NCI-H510A (cell line): ENCODE data around the gene KLF4.
A peak's percentile ranks its signal among the peaks of the same experiment; 100 is the strongest.

ENCODE experiments used
- DNase-seq: peaks from one replicate; lab custom pipeline; 2025; lab: John Stamatoyannopoulos, UW

KLF4 gene

GRCh38 chr9:107447834-107448233 lies 41.7 kb downstream of the KLF4 start:
- DNase-seq, result peak; percentile 70

DNA sequence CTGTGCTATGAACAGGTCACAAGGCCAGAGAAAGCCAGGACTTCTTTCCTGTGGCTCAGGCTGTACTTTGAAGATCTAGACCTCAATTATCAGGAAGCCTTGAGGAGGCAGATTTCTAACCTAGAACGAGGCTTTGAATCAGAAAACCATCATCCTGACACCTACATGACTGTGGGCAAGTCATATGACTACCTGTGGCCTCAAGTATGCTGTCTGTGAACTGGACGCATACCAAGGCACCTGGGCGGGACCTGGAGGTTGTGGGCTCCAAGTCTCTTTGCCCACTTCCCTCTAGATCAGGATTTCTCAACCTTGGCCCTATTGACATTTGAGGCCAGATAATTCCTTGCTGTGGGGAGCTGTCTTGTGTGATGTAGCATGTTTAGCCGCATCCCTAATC lies 42.5 kb downstream of the KLF4 start:
- no peak for DNase-seq

DNA sequence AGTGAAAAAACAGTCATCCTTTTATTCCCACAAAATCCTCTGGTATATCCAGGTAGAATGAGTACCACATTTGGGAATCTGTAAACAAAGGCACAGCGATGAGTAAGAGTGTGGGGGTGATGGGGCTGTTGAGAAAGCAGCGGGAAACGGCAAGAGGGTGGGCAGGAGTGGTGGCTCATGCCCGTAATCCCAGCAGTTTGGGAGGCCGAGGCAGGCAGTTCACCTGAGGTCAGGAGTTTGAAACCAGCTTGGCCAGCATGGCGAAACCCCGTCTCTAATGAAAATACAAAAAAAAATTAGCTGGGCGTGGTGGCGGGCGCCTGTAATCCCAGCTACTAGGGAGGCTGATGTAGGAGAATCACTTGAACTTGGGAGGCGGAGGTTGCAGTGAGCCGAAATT lies 43.1 kb downstream of the KLF4 start:
- no peak for DNase-seq

- DNase-seq, result no peak
Measured at GRCh38 chr9:107443786-107444185, 45.8 kb downstream of the KLF4 start.

DNA sequence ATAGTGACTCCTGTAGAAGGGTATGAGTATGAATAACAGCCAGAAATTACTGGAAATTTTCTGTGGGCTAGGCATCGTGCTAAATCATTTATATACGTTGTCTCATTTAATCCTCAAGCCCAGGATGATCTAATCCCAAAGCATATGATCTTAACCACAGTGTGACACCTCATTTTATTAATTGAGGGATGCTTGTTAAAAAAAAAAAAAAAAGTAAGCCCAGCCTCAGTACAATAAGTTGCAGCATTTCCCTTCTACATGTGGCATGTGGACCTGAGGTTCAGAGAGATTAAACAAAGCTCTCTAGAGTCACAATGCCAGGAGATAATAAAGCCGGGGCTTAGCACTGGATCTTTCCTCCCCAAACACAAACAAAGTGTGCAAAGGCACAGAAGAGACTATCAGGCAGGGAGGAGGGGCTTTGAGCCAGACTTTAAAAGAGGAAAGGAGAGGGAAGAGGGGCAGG lies 49.5 kb downstream of the KLF4 start:
- no peak for DNase-seq

DNA sequence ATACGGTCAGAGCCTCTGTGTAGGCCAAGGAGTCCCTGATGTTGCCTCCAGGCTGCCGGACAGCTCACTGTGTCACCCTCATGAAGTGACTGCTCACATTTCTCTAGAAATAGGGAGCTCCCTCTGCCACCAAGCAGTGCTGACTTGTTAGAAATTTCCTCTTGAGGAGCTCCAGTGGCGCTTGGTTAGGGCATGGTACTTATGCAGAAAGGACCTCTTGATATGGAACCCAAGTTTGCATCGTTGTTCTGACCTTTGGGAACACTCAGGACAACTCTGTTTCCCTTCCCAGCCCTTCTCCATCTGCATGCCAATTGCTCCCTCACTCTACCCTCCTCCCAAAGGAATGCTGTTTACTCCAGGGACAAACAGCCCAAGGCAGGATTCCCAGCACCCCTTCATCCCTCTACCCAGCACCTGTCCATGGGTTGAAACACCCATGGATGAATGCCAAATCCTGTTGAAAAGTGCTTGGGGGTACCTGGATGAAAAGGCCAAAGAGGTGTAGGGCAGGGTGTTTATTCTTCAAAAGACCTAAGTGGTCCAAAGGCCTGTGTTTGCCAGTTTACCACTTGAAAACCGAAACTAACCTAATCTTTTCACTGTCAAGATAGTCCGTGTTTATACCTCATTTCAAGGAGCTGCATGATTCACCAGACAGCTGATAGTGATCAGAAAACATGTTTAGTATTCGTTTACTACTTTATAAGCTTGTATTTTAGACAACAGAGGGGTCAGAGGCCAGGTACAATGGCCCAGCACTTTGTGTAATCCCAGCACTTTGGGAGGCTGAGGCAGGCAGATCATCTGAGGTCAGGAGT lies 51.1 kb downstream of the KLF4 start:
- no peak for DNase-seq

DNA sequence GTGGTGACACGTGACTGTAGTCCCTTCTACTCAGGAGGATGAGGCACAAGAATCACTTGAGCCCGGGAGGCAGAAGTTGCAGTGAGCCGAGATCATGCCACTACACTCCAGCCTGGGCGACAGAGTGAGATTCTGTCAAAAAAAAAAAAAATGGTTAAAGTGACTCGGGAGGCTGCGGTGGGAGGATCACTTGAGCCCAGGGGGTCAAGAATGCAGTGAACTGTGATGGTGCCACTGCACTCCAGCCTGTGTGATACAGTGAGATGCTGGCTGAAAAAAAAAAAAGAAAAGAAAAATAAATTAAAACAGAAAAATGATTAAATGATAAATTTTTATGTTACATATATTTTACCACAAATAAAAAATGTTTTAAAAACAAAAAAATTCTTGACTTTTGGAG lies 51.9 kb downstream of the KLF4 start:
- DNase-seq, result no peak

- no peak for DNase-seq
Measured at GRCh38 chr9:107435415-107435814, 54.2 kb downstream of the KLF4 start.
